COR-L47 (cell line): ENCODE results near the gene SLC35F3.

Experiments
- DNase-seq: peaks from one replicate; lab custom pipeline; 2025; lab: John Stamatoyannopoulos, UW

SLC35F3 gene

DNA sequence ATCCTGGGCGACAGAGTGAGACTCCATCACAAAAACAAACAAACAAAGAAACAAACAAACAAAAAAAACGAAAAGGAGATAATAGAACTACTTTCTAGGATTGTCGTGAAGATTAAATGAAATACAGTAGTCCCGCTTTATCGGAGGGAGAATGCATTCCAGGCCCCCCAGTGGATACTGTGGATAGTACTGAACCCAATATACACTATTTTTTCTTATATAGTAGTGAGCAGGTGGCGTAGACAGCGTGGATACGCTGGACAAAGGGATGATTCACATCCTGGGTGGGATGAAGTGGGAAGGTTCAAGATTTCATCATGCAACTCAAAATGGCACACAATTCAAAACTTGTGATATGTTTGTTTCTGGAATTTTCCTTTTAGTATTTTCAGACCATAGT is 8.0 kb downstream of the SLC35F3 start:
- DNase-seq, result no peak

DNA sequence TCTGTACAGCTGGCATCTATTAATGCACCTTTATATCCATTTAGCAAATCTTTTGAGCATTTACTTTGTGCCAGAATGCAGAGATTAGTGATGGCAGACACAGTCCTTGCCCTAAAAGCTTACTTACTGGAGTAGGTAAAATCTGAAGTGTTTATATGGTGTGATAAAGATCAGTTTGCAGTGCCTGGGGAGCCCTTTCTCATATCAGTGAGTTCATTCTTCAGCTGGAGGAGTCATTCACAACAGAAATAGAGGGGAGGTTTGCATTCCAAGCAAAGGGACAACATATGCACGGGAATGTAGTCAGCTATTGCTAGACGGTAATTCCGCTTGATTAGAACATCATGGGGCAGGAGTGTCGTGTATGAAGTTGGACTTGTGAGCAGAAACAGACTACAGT is 8.4 kb downstream of the SLC35F3 start:
- DNase-seq, result no peak

DNA sequence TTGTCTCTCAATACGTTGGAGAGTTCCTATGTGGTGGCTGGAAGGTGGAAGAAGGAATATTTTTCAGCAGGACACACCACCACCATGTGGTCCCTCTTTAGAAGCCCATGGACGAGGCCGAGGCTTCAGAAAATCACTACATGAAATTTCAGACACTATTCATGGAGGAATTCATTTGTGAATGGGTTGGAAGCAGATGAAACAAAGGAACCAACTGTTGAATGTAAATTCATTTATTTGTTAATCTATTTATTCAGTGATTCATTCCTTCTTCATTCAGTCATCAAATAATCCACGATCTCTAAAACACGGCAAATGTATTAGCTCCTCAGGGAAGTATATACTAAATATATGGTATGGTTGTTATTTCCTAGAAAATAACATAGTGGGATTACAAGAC is 12.2 kb downstream of the SLC35F3 start:
- DNase-seq, result no peak

DNA sequence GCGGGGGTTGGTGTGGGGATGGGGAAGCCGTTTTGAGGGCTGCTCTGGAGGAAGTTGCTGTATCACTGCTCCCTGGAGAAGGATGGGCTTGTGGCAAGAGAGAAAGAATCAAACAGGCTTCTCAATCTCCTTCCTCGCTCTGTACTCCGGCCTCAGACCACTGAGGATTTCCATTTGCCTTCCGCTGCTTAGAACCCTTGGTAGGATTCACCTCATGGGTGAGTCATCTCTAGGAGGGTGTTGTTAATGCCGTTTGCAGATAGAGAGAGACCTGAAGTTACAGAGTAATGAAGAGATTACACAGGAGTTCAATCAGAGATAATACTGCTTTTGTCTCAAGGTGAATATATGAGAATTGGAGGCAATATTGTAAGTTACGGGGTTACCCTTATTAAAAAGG is 15.3 kb downstream of the SLC35F3 start:
- no peak for DNase-seq

DNA sequence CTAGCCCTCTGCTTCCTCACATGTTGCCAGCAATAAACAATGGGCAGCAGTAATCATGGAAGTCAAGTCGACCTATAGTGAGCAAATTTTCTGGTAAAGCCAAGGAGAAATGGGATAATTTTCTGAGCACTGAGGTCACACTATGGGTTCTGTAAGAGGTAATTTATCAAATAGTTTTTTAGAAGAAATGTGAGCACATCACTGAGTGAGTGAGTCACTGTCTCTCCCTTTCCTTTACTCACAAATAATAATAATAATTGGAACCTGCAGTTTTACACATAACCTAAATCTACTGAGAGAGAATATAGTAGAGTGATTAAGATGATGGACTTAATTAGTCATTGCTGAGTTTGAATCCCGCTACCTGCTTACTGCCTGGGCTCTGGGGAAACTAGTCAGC is 23.6 kb downstream of the SLC35F3 start:
- no peak for DNase-seq

DNA sequence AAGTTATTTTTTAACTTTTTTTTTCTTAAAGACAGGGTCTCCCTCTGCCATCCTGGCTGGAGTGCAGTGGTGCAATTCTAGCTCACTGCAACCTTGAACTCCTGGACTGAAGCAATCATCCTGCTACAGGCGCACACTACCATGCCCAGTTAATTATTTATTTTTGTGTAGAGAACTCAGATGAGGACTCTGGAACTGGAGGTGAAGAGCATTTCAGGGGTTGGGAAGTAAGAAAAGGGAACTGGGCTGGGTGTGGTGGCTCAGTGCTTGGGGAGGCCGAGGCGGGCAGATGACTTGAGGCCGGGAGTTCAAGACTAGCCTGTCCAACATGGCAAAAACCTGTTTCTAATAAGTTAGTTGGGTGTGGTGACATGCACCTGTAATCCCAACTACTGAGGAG is 28.9 kb downstream of the SLC35F3 start:
- DNase-seq, result no peak

DNA sequence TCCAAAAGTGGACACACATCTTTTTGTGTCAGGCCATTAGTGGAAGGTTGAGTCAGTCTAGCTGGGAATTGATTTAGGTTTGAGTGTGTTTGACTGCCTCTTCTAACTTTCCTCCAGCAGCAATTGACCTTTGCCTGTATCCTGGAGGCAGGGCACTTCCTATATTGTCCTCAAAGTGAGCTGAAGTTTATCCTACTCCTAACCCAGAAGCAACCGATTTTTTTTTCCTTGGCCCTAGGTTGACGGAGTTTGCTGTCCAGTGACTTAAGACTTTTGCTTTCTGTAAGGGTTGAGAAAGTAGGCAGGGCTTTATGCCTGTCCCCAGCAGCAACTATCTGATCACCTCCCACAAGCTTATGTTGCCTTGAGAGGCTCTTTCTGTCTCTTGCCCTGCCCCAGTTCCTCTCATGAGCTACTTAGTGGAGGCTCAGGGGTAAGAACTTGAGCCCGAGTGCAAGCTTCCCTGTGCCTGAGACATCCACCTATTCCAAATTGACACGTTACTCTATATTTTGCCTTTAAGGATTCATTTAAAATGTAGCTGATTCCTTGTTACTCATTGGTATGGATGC is 30.9 kb downstream of the SLC35F3 start:
- no peak for DNase-seq

DNA sequence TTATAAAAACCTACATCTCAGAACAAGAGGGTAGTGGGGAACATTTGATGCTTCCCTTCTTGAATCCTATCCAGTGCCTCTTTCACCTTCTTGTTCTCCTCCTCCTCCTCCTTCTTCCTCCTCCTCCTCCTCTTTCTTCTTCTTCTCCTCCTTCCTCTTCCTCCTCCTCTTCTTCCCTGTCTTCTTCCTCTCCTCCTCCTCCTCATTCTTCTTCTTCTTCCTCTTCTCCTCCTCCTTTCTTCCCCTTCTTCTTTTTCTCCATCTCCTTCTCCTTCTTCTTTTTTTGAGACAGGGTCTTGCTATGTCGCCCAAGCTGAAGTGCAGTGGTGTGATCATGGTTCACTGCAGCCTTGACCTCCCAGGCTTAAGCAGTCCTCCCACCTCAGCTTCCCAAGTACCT is 31.9 kb downstream of the SLC35F3 start:
- DNase-seq, result no peak

DNA sequence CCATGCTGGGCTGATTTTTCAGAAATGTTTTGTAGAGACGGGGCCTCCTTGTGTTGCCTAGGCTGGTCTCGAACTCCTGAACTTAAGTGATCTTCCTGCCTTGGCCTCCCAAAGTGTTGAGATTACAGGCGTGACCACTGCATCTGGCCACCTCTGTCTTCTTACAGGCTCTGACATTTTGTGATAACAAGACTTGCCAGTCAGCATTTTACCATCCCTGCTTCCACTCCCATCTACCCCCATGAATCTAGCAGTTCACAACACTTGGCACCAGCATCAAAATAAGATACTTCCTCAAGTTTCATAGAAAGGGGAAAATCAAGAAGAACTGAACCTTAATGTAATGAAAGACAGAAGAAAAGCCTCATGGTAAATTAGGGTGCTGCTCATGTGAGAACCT is 32.4 kb downstream of the SLC35F3 start:
- no peak for DNase-seq

DNA sequence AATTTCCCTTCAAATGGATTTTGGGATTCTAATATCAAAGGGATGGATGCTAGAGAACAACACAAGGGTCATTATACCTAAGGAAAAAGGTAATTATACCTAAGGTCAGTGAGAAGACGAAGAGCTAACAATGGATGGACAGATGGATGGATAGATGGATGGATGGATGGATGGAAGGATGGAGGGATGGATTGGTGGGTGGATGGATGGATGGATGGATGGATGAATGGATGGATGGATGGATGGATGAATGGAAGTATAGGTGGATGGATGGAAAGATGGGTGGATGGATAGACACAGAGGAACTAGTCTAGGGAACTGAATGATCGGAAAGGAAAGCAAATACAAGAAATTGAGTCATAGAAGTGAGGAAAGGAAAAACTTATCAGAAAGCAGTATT is 34.0 kb downstream of the SLC35F3 start:
- no peak for DNase-seq

DNA sequence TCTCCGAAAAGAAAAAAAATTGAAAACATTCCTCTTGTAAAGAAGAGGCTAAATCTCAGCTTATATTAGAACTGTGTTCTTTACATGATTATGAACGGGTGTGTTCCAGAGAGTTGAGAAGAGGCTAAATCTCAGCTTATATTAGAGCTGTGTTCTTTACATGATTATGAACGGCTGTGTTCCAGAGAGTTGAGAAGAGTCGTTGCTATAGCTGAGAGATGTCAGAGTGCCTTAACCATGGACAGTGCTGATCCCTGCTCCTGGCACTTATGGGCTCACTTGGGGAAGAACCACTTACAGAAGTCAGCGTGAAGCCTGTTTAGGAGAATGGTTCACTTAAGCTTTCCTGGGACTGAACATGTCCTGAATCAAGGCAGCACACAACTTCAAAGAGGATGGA is 35.0 kb downstream of the SLC35F3 start:
- no peak for DNase-seq

DNA sequence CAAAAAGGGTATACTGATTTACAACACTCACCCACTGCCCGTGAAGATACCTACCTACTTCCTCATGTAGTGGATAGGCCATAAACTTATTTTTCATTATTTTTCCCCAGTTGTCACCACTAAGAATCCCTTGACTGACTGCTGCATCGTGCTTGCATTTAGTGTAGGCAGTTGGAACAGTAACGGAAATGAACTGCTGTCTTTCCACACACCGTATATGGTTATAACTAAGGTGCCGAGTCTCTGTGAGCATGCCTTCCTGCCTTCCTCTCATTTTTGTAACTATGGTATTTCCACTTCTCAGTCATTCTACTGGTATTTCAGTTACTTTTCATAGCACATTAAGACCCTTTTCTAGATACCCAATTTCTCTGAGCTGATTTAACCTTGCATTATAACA is 36.4 kb downstream of the SLC35F3 start:
- no peak for DNase-seq

DNA sequence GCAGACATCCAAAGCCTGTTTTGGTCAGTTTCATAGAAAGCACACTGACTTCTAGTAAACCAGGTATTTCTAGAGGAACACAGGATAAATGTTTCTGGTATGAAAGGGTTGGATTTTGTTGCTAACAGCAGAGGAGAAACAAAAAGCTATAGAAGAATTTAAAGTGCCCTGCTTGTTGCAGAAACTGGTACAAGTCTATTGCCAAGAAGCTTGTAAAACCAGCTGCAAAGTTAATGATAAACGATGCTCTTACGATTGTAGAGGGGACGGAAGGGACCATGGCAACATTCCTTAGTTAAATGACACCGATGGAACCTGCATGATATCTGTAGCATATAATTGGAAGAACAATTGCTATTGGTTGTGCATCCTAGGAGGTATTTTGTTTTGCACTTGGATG is 40.1 kb downstream of the SLC35F3 start:
- no peak for DNase-seq

DNA sequence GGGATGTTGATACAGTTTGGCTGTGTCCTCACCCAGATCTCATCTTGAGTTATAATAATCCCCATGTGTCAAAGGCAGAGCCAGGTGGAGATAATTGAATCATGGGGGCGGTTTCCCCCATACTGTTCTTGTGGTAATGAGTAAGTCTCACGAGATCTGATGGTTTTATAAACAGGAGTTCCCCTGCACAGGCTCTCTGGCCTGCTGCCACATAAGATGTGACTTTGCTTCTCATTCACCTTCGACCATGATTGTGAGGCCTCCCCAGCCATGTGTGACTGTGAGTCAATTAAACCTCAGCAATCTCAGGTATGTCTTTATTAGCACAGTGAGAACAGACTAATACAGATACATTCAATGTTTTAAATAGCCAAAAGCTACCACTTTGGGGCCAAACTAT is 41.1 kb downstream of the SLC35F3 start:
- peak; percentile 5 for DNase-seq

DNA sequence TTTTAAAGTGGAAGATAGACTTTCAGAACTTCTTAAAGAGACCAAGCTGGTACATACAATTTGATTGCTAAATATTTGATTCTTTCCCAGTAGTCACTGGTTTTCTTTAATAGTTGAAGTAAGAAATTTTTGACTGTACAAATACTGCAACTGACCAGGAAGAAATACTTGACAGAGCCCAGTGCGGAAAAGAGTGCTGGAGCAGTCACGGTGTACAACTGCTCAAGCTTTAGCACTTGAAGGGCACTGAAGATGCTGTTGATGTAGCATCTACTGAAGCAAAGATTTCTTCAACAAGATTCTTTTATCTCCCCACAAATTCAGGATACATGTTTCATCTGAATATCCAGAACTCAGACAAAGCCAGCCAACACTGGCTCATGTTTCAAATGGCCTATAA is 41.5 kb downstream of the SLC35F3 start:
- no peak for DNase-seq

DNA sequence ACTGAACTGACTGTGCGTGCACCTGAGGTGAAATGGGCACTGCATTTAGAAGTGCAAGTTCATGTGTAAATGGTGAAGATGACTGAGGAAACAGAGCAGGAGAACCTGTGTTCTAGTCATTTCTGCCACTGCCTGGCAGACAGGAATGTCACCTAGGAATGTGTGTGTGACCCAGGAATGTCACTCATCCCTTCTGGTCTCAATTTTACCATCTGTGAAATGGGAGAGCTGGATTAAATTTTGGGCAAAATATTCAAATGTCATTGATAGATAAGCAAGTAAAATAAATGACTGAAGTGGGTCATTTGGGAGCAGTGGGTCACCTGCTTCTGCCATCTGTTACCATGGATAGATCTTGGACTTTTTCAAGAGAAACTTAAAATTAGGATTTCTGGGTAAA is 42.2 kb downstream of the SLC35F3 start:
- DNase-seq, result no peak

DNA sequence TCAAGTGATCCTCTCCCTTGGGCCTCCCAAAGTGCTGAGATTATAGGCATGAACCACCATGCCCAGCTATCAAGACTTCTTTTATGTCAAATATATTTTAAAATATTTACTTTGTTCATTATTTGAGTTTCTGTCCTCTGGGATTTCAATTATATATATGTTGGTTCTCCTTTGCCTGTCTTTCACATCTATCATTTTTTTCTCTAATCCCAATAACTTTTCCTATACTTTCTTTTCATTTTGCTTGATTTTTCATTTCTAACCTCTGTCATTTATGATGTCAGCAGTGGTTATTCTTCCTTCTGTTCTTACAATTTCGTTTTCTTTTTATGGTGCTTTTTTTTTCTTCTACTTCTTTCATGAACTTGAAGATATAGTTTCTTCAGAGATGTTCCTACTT is 47.3 kb downstream of the SLC35F3 start:
- no peak for DNase-seq

DNA sequence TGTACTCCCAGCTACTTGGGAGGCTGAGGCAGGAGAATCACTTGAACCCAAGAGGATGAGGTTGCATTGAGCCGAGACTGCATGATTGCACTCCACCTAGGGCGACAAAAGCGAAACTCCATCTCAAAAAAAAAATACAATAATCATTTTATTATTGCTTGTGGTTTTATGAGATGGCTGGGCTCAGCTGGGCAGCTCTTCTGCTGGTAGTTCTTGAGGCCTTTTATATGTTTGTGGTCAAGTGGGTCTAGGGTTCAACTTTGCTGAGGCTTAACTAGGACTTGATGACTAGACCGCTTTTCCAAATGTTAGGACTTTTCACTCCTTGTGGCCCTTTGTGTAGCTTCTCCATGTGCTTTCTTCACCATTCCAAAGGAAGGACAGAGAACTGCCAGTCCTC is 53.2 kb downstream of the SLC35F3 start:
- DNase-seq, result no peak

DNA sequence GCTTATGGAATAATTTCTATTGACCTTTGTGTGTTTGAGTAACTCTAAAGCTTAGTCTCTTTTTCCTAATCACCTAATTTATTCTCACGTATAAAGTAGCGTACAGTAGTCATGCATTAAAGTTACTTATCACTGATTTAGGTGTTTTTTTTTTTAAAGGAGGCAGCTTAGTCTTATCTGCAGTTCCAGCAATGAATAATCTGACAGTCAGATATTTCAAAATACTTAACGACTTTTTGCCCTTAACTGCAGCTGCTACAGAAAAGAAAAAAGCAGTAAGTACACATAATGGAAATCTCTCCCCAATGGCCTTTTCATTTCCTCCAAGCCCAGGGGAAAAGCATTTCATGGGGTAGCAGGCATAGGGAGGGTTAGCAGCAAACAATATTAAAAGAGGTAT is 54.6 kb downstream of the SLC35F3 start:
- DNase-seq, result no peak

DNA sequence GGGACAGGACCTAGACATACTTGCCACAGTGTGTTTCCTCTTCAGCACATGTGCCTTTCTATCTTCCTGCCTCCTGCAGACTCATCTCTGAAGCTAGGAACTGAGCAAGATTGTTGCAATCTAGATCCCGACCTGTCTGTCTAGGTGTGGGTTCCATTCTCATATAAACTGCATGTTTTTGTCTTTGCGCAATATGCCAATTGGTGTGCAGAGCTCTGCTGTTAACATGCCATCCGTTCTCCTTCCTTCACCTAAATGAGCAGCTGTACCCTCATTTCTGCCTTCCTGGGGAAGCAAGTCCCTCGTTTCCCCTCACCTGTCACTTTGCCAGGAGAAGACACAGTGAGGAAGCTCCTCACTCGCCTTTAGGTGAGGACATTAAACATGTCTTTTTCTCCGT is 55.5 kb downstream of the SLC35F3 start:
- no peak for DNase-seq

DNA sequence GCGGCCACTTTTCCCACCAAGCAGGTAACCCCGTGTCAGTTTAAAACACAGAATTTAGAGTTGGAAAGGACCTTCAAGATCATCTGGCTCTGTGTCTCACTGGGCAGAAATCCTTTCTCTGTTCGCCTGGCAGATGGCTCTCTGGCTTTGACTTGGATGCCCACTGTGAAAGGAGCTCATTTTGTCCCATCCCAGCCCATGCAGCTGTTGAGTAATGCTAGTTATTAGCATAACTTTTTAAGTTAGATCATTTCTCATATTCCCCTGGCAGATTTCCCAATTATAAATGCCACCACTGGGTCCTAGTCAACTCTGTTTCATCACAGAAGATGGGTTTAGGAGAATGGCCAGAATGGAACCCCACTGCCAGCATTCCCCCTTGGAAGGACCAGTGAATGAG is 55.9 kb downstream of the SLC35F3 start:
- DNase-seq, result no peak

DNA sequence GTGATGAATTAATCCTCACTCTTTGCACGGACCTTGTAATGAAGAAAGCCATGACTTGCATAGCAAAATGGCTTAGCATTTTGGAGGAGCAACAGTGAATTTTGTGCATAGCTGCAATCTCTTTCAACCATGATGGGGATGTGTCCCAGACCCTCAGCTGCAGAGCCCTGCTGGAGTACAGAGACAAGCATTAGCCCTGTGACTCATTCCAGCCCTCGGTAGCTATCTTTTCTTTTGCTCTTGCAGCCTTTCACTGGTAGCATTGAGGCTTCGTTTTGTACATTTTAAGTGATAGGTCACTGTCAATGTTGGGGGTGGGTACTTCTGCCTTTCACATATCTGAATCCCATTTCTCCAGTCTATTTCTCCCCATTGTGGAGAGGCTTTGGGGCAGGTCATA is 58.4 kb downstream of the SLC35F3 start:
- no peak for DNase-seq

DNA sequence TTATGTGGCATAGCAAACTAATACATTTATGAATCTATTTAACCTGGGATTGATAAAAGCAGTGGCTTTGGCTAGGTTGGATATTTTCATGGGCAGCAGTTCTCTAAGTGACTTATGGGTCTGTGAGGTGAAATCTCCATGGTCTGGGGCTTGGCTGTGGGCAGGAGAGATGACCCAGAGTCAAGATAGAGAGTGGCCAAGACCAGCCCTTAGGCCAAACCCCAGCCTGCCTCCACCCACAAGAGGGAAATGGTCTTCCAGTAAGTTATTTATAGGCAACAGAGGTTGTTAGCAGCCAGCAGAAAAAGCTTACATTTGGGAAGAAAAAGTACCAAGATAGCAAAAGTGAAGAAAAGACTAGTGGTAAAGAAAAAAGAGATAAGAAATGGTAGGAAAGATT is 61.4 kb downstream of the SLC35F3 start:
- DNase-seq, result no peak

DNA sequence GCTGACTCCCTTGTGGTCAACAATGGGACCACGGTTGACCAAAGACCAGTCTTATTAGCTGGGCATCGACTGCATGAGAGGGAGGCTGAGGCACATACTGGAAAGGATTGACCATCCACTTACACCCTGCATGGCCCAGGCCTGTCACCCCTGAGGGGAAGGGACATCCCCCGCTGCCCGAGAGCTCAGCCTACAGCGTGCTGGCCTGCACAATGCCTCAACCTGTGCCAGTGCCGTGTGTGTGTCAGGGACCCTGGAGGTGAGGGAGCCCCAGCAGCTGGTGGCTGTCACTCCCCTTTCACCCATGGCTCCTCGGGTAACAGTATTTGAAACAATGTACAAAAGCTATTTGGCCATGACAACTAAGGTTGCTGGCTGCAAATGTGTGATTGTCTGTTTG is 67.3 kb downstream of the SLC35F3 start:
- no peak for DNase-seq

DNA sequence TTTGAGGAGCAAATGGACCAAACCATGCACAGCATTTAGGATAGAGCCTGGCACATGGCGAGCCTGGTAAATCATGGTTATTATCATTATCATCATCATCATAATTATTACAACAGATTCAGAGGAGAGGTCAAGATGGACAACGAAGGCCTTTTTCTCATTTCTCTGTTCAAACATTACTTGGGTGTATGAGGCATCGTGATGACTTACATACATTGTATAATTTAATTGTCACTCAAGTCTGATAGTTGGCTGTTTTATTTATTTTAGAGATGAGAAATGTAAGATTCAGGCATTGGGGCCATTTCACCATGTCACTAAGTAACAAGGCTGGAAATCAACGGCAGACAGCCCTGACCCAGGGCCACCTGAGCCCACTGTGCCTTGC is 68.1 kb downstream of the SLC35F3 start:
- DNase-seq, result no peak
